SIG-M5 treated with dmso at 0.1 percent for 504 hours (cell line): ENCODE data around the gene RCAN2.

Source experiments
- DNase-seq: peaks from one replicate; lab custom pipeline; 2025; ENCODE audit not compliant: unreplicated experiment; lab: John Stamatoyannopoulos, UW

Gene RCAN2

DNA sequence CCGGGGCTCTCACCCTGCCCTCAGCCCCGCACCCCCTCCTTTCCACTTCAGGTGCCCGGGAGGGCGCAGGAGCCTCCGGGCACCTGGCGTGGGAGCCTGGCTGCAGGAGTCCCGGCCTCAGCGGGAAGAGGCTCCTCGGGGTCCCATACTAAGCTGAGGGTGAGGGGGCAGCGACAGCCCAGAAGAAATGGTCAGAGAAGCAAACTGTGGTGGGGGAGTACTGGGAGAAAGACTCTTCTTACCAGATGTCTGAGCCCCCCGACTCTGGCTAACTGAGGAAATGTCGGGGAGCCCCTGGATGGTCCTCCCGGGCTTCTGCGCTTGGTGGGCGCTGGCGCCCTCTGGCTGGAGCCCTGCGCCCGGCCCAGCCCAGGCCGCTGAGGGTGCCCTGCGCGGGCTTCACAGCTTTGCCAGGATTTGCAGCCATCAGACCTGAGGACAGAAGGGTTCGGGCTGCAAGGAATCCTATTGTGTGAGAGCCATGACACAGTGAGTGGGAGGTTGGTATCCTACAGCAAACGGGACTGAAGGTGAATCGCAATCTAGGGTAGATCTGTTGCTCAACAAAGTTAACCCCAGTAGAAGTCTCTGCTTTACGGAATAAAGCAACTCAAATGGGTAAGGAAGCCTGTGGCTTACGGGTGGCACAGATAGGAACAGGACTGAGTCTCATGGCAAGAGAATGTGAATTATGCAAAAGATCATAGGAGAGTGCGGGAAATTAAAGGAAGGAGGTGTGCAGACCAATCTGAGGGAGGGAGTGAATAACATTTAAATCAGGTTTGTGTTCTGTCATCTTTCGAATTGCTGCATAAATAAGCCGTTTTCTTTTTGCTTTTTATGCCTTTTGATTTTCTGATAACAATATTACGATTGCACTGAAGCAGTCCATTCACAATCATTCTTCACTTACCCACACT is 639 bp upstream of the RCAN2 start:
- DNase-seq, result no peak

GRCh38 chr6:46490425-46491200 is 636 bp downstream of the RCAN2 start:
- DNase-seq, result no peak

DNA sequence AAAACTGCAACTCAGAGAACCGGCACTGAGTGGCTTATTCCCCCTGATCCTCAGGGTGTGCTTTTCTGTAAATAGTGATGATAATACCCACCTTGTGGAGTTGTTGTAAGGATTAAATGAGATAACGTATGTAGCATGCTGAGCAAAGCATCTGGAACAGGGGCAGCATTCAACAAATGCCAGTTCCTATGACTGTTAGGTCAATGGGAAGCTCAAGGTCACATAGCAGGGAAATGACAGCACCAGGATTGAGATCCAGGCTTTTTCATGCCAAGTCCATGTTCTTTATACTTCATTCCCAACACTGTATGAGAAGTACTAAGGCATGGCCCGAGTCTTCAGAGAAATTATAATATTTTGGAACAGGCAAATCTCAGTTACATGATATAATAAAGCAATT is 5.1 kb downstream of the RCAN2 start:
- DNase-seq, result no peak

DNA sequence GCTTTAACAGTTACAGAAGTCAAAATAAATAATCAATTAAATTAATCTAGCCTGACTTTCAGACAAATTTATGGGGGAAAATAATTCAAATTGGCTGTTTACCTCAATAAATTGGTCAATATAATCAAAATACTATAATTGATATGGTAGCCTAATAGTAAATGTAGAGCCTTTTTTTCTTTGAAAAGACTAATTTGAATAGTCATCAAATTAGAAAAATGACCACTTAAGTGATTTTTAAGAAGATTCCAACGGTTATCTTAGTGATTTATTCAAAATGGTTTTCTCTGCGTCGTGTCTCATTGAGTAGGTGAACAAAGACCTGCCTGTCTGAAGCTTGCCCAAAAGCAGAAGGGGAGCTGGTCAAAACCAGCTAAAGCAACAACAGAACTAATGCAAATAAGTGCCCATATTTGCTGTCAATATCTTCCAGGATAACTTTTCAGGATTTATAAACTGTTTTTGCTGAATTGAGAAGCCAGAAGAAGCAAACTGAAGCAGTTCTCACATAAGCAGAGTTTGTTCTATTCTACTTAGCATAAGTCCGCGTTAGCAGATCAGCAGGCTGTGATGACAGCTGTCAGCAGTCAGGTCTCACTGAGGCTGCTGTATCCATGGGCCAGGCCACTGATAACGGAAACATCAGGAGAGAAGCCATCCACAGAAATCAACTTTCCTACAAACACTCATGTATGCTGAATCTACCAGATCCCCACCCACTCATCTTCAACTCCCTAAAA is 7.0 kb downstream of the RCAN2 start:
- DNase-seq, result no peak

GRCh38 chr6:46476301-46476700 is 14.9 kb downstream of the RCAN2 start:
- DNase-seq, result no peak

GRCh38 chr6:46473881-46474280 is 17.4 kb downstream of the RCAN2 start:
- DNase-seq, result no peak

- no peak for DNase-seq
Measured at GRCh38 chr6:46472243-46472642, 19.0 kb downstream of the RCAN2 start.

- DNase-seq, result no peak
Measured at GRCh38 chr6:46469021-46469420, 22.2 kb downstream of the RCAN2 start.

DNA sequence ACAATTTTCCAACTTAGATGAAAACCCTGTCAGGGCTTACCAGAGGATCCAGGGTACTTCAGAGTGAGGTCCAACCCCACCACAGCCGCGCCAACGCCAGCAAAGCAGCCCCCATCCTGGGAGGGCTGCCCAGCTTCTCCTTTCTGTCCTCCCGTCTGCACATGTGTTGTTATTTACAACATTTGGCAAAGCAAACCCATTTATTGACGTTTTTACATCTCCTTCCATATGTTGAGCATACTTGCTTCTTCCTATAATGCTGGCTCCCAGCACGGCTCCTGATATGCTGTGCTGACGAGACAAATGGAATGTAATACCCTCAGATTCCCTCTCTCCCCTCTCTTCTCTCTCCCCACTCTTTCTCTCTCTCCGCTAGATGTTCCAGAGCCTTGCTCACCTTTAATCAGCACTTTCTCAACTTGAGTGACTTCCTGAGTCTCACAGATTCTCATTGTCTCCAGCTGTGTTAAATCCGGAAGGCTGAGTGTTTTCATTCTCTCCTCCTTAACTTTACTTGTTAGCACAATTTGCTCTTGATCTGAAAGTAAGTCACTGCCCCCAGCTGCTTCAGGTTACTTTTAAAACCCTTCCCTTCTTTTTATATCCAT is 22.7 kb downstream of the RCAN2 start:
- no peak for DNase-seq

DNA sequence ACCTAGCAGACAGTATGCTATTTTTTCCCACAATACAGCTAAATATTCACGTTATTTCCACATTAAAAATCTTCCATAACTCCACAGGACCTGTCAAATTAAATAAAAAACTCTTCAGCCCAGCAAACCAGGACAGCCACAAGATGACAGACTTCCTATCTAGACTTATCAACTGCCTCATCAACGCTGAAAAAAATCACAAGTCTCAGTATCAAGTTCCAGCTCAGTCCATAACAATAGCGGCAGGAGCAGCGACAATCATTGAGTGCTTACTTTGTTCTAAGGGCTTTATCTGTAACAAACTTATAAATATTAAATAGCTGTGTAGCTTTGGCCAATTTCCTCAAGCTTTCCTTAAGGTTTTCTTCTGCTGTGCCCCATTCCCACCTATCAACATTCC is 24.7 kb downstream of the RCAN2 start:
- DNase-seq, result no peak

- DNase-seq, result no peak
Measured at GRCh38 chr6:46465294-46466165, 25.7 kb downstream of the RCAN2 start.

DNA sequence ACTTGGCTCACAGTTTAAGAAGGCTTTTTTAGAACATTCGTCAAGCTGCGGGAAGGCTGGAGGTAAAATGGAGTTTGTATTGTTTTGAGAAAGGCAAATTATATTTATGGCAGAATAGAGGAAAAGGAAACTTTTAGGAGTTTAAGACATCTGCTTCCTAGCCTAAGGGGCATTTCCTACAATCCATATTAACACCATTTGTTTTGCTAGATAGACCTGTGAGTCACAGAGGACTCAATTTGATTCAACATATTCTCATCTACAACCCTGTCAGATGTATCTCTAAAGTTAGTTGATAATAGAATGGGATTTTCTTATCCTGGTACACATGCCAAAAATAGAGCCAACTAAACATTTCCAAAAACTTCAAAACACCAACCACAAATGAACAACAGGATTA is 35.0 kb downstream of the RCAN2 start:
- DNase-seq, result no peak

GRCh38 chr6:46454691-46455090 is 36.6 kb downstream of the RCAN2 start:
- no peak for DNase-seq

DNA sequence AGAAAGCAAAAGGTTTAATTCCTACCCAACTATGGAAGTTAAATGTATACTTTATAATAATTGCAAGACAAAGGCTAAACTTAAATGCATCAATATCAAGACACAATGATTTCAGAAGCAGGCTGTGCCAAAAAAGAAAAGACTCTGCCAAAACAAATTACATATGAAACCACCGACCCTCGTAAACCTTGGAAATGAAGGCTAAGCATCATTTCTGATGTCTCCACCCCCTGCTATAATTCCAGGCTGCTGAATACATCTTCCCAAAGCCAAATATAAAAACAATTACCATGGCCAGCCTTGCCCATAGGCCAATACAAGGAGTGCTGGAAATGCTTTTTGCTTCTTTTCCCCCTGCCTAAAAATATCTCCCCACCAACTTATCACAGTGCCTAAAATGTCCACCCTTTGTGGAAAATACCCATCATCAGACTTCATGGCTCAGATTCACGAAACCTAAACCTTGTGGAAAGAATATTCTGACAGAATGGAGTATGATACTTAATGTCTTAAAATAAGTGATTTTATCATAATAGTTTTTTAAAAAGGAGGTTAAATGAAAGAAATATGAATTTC is 37.4 kb downstream of the RCAN2 start:
- no peak for DNase-seq

GRCh38 chr6:46453216-46453615 is 38.0 kb downstream of the RCAN2 start:
- no peak for DNase-seq

GRCh38 chr6:46452312-46452917 is 38.8 kb downstream of the RCAN2 start:
- no peak for DNase-seq

DNA sequence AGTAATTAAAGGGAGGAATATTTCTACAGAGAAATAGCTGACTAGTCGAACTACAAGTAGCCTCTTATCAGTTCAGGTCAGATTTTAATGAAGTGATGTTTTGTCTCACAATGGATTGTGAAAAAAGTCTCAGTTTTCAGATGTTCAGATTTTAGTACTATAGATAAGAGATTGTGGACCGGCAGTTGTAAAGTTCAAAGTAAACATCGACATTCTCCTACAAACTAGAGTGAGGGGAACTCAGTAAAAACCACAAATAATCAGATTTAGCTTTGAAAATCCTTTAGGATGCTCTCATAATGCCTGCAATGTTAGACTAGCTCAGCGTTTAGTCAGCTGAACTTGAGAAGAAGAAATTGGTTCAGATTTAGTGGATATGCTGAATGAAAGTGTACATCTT is 39.9 kb downstream of the RCAN2 start:
- DNase-seq, result no peak

DNA sequence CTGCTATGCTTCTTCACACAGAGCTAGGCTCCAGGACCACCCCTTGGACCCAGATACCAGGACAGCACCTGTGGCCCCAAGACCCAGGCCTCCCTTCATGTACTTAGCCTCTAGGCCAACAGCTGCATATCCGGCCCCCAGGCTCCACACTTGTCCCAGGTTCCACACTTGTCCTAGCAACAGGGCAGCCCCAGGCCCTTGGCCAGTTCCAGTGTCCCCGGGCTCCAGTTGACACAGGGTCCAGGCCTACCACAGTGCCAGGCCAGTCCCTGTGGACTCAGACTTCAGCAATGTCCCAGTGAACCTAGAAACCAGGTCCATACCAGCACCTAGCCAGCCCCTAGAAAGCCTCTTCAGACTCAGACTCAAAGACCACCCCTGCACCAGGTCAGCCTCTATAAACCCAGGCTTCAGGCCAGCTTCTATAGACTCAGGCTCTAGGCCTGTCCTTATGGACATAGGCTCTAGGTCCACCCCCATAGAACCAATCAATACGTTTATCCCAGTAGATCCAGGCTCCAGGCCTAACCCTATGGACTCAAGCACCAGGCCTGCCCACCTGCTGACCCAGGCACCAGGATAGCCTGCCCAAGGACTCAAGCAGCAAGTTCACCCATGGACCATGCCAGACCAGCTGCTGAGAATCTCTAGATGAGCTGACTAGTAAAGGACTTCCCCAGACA is 46.3 kb downstream of the RCAN2 start:
- DNase-seq, result no peak

DNA sequence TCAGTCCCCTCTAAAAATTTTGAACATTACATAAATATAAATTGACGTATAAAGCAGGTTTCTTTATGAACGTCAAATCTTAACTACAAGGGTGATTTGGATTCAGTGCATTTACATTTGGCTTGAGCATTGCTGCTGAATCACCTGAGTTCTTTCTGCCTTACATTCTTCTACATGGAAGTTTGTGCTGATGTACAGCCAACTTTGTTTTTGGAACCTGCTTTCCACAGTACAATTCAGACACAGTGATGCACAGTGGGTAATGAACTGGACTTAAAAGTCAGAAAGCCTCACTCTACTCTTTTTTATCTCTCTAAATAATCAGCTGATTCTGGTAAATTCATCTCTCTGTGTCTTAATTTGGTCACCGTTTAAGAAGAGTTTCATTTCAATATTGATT is 47.6 kb downstream of the RCAN2 start:
- no peak for DNase-seq
